GM12878 (cell line): ENCODE results near the gene GPR6. TPM values are rescaled to one million over a fixed set of nuclear protein-coding genes. Genes with fewer than 3 reads are reported as not detected.

Experiments used
- ATAC-seq: fragments of 200-7000 bp; cut with Tn5 transposase; 3 replicates; pipeline ENCODE4 v1.9.1; 2020; ENCODE audit warnings: mild to moderate bottlenecking, moderate library complexity
- BruUV-seq: library from RNA; stranded (reverse); fragments of 400-500 nt; replicated peaks from 2 replicates; lab custom pipeline; 2021; lab: Mats Ljungman, UMichigan
- CTCF ChIA-PET: fragments of 300-600 bp; sonication (Branson Sonifier 250); formaldehyde crosslinking; extraction: SDS; loops from one replicate; lab custom pipeline; 2021; ENCODE audit warnings: inconsistent platforms; lab: Yijun Ruan, JAX
- POLR2A ChIA-PET: fragments of 350-600 bp; formaldehyde crosslinking; extraction: SDS; loops from one replicate; lab custom pipeline; 2021; ENCODE audit warnings: inconsistent platforms; lab: Charles Lee
- RAD21 ChIA-PET: fragments of 300-600 bp; sonication (Branson Sonifier 250); formaldehyde crosslinking; loops from one replicate; lab custom pipeline; 2023; ENCODE audit warnings: antibody characterized with exemption; ENCODE audit not compliant: unreplicated experiment; lab: Charles Lee
- SMC1A ChIA-PET: fragments of 300-600 bp; sonication (Branson Sonifier 250); formaldehyde crosslinking; loops from one replicate; lab custom pipeline; 2023; ENCODE audit not compliant: unreplicated experiment, uncharacterized antibody; lab: Charles Lee
- DNase-seq: peaks from one replicate; pipeline ENCODE4 v3.0.0-alpha.2; 2011; ENCODE audit warnings: low read depth, low spot score
- FAIRE-seq: peaks from 3 replicates; lab custom pipeline; 2011; peaks lifted over from hg19 to GRCh38; lab: Jason Lieb, UNC
- H2AFZ ChIP-seq: 2 replicates; pipeline ENCODE4 v1.6.0; 2011; ENCODE audit warnings: low read depth, low read length, control low read depth; ENCODE audit not compliant: control insufficient read depth
- H3K27ac ChIP-seq: 2 replicates; pipeline ENCODE4 v1.5.1; 2011; ENCODE audit warnings: control low read depth; ENCODE audit not compliant: control insufficient read depth, insufficient read depth
- H3K27me3 ChIP-seq, 2 experiments: replicated peaks in 1 of 2; 2 replicates each; pipeline versions ENCODE4 v1.6.0 to v1.6.1; 2011; ENCODE audit warnings: low read length in 1 of 2; ENCODE audit not compliant: control insufficient read depth in 2 of 2, insufficient read depth in 2 of 2
- H3K36me3 ChIP-seq, 2 experiments: 2 replicates each; pipeline ENCODE4 v1.5.1; 2011; ENCODE audit warnings: low read length in 1 of 2; ENCODE audit not compliant: control insufficient read depth in 2 of 2, insufficient read depth in 2 of 2
- H3K4me1 ChIP-seq: 2 replicates; pipeline ENCODE4 v1.6.1; 2011; ENCODE audit warnings: mild to moderate bottlenecking, low read length, moderate library complexity, mixed read lengths; ENCODE audit not compliant: control insufficient read depth, insufficient read depth
- H3K4me2 ChIP-seq: 2 replicates; pipeline ENCODE4 v1.6.0; 2011; ENCODE audit warnings: control low read depth; ENCODE audit not compliant: control insufficient read depth, insufficient read depth
- H3K4me3 ChIP-seq: fragments of 200-600 bp; sonication (generic); 2 replicates; pipeline ENCODE4 v1.5.1; 2016
- H3K79me2 ChIP-seq: 2 replicates; pipeline ENCODE4 v1.6.0; 2011; ENCODE audit warnings: low read length; ENCODE audit not compliant: control insufficient read depth, insufficient read depth
- H3K9ac ChIP-seq: 2 replicates; pipeline ENCODE4 v1.8.0; 2011; ENCODE audit warnings: low read length, control low read depth, mixed read lengths; ENCODE audit not compliant: control insufficient read depth, insufficient read depth
- H3K9me3 ChIP-seq: replicated peaks from 3 replicates; pipeline ENCODE4 v1.5.1; 2011; ENCODE audit warnings: mild to moderate bottlenecking, low read length; ENCODE audit not compliant: control insufficient read depth, insufficient read depth
- H4K20me1 ChIP-seq: 2 replicates; pipeline ENCODE4 v1.6.0; 2011; ENCODE audit not compliant: control insufficient read depth, insufficient read depth
- BRCA1 ChIP-seq: IDR thresholded peaks from 2 replicates; pipeline ENCODE4 v1.6.1; 2011; ENCODE audit warnings: low read depth, low read length, improper control_type of control experiment
- CREM ChIP-seq: IDR thresholded peaks from 2 replicates; pipeline ENCODE4 v1.6.1; 2014; ENCODE audit warnings: antibody characterized with exemption, low read depth
- IKZF1 ChIP-seq: fragments of 450-650 bp; conservative IDR thresholded peaks from 2 replicates; pipeline ENCODE4 v1.6.1; 2017; ENCODE audit warnings: antibody characterized with exemption, mild to moderate bottlenecking
- IRF4 ChIP-seq: IDR thresholded peaks from 2 replicates; pipeline ENCODE4 v1.6.1; 2011; ENCODE audit warnings: low read depth, low read length
- KDM1A ChIP-seq: fragments of 200-600 bp; sonication (generic); IDR thresholded peaks from 2 replicates; pipeline ENCODE4 v1.6.1; 2016; ENCODE audit warnings: borderline replicate concordance
- NFYA ChIP-seq: IDR thresholded peaks from 2 replicates; pipeline ENCODE4 v1.6.1; 2011; ENCODE audit warnings: low read depth, mild to moderate bottlenecking, low read length, improper control_type of control experiment, borderline replicate concordance
- NKRF ChIP-seq: fragments of 450-650 bp; conservative IDR thresholded peaks from 2 replicates; pipeline ENCODE4 v1.6.1; 2017; ENCODE audit warnings: mild to moderate bottlenecking, moderate library complexity
- NR2C2 ChIP-seq: IDR thresholded peaks from 2 replicates; pipeline ENCODE4 v1.6.1; 2011; ENCODE audit warnings: borderline replicate concordance, low read depth; ENCODE audit not compliant: control insufficient read depth, insufficient read length
- PKNOX1 ChIP-seq: fragments of 450-650 bp; IDR thresholded peaks from 2 replicates; pipeline ENCODE4 v1.6.1; 2016; ENCODE audit warnings: mild to moderate bottlenecking
- RAD21 ChIP-seq: IDR thresholded peaks from 2 replicates; pipeline ENCODE4 v1.6.1; 2011; ENCODE audit warnings: mild to moderate bottlenecking, low read depth, low read length, moderate library complexity; ENCODE audit not compliant: insufficient read depth
- RAD51 ChIP-seq: fragments of 450-650 bp; IDR thresholded peaks from 2 replicates; pipeline ENCODE4 v1.6.1; 2016; ENCODE audit warnings: moderate library complexity, mild to moderate bottlenecking, inconsistent platforms
- RUNX3 ChIP-seq: IDR thresholded peaks from 2 replicates; pipeline ENCODE4 v1.6.1; 2012; ENCODE audit warnings: low read length, inconsistent platforms
- SMAD1 ChIP-seq: fragments of 450-650 bp; IDR thresholded peaks from 2 replicates; pipeline ENCODE4 v1.6.1; 2018; ENCODE audit warnings: mild to moderate bottlenecking, low read depth; ENCODE audit not compliant: partially characterized antibody
- TCF7 ChIP-seq: IDR thresholded peaks from 2 replicates; pipeline ENCODE4 v1.6.1; 2014; ENCODE audit warnings: antibody characterized with exemption, borderline replicate concordance
- ZNF207 ChIP-seq: fragments of 450-650 bp; IDR thresholded peaks from 2 replicates; pipeline ENCODE4 v1.6.1; 2014; ENCODE audit warnings: antibody characterized with exemption, mild to moderate bottlenecking, borderline replicate concordance
- ZNF622 ChIP-seq: fragments of 450-650 bp; IDR thresholded peaks from 2 replicates; pipeline ENCODE4 v1.6.1; 2017; ENCODE audit warnings: mild to moderate bottlenecking, inconsistent platforms
- ZZZ3 ChIP-seq: IDR thresholded peaks from 2 replicates; pipeline ENCODE4 v1.6.1; 2011; ENCODE audit warnings: low read depth; ENCODE audit not compliant: control insufficient read depth, insufficient read length
- WGBS: methylation state at CpG from one replicate; pipeline ENCODE4 v1.1.6; 2016; ENCODE audit warnings: low lambda C conversion rate; ENCODE audit not compliant: insufficient replicate concordance, insufficient coverage; ENCODE audit errors: missing lambda C conversion rate; 5-methylcytosine and 5-hydroxymethylcytosine counted together
- in situ Hi-C: fragments of 300-500 bp; cut with MboI; formaldehyde crosslinking; loops from 9 replicates; pipeline ENCODE4 v1.14.3; 2018; ENCODE audit warnings: mixed read lengths
- intact Hi-C: fragments of 100-400 bp; cut with micrococcal nuclease; formaldehyde crosslinking; loops from one replicate; pipeline ENCODE4 v1.14.2; 2022; ENCODE audit not compliant: unreplicated experiment
- polyA plus RNA-seq, 11 experiments: library from polyadenylated mRNA; depleted of rRNA in 4 of 11; unstranded in 6 of 11; stranded (reverse) in 5 of 11; fragments of >200 nt; fragmentation: Nextera tagmentation in 4 of 11; fragmentation: Illumina TruSeq in 1 of 11; extraction: Ambion mirVana in 4 of 11; extraction: Trizol in 1 of 11; gene quantifications; 1 replicate in 1 of 11; 2 replicates in 10 of 11; pipeline versions ENCODE4 v1.2.1 to v1.2.3, GENCODE V29; 2011 to 2016; ENCODE audit warnings: inconsistent platforms in 2 of 11, missing spikeins in 2 of 11, low read depth in 1 of 11
- total RNA-seq, 4 experiments: library from RNA; depleted of rRNA in 3 of 4; stranded (reverse); fragments of >200 nt in 3 of 4; fragmentation: Illumina TruSeq in 1 of 4; extraction: Trizol in 1 of 4; gene quantifications; 2 replicates each; pipeline versions ENCODE4 v1.2.1 to v1.2.3, GENCODE V29; 2013 to 2021

Gene GPR6
- total and polyA plus RNA-seq, 10 of the 15 experiments (the other 5 are each of a cell fraction or from before 2014, with no cell fraction given) = not detected

DNA sequence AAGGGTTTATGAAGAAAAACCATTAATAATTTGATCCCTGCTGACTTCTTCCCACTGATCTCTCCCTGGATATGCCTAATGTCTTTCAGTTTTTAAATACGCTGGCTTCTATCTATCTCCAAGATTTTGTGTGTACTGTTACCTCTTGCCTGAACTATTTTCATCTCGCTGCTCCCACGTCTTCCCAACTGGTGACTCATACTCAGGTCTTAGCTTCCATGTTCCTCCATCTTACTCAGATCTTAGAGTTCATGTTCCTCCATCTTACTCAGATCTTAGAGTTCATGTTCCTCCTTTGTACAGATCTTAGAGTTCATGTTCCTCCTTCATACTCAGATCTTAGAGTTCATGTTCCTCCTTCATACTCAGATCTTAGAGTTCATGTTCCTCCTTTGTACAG, 21.6 kb downstream of the GPR6 start:
- Histone ChIP-seq H3K9ac (no peak overlapping the region), H4K20me1 (no peaks in the 10 kb centered on the region), H3K27ac (no peak overlapping the region), H3K4me2 (no peak overlapping the region), H3K36me3 (no peaks in the 10 kb centered on the region), H3K9me3 (no peaks in the 10 kb centered on the region), H3K4me1 (no peaks in the 10 kb centered on the region), H3K79me2 (no peaks in the 10 kb centered on the region), H2AFZ (no peak overlapping the region), H3K4me3 (no peak overlapping the region), H3K27me3 (no peaks in the 10 kb centered on the region; a peak in 1 of 4 replicates)
- ChIA-PET CTCF (no interaction called here), SMC1A (interaction anchor here (0.9 kb wide), 1 partner anchor 386 kb away, joined by 4 read pairs; no protein-coding TSS in a partner anchor), RAD21 (no interaction called here), POLR2A (no interaction called here)
- TF ChIP-seq NKRF = no peak
- no peak for TF ChIP-seq CREM
- TF ChIP-seq NR2C2 = no peak
- TF ChIP-seq TCF7 = no peak
- no peak for TF ChIP-seq ZNF622
- TF ChIP-seq IKZF1 = no peak
- TF ChIP-seq ZZZ3 = no peak
- no peak for TF ChIP-seq RUNX3
- TF ChIP-seq RAD21 = no peak
- no peak for TF ChIP-seq BRCA1
- TF ChIP-seq NFYA = no peak
- no peak for TF ChIP-seq PKNOX1
- TF ChIP-seq IRF4 = no peak
- TF ChIP-seq ZNF207 = no peak
- no peak for TF ChIP-seq RAD51
- TF ChIP-seq KDM1A = no peak
- no peak for TF ChIP-seq SMAD1
- no peak for FAIRE-seq
- no peak for ATAC-seq
- in situ Hi-C loops = no loop called here
- intact Hi-C loops = no loop called here
- no peak for DNase-seq
- 27% methylated on average over 3 of the region's 3 CpGs for WGBS
- BruUV-seq = no TSS peak
